ENCODE results near the gene ANKS1B.
"Not testable (repeated sequence)": the region's sequence is repeated elsewhere in the genome, so short reads cannot be mapped to it uniquely, and the experiment has no call there.

The ANKS1B gene

DNA sequence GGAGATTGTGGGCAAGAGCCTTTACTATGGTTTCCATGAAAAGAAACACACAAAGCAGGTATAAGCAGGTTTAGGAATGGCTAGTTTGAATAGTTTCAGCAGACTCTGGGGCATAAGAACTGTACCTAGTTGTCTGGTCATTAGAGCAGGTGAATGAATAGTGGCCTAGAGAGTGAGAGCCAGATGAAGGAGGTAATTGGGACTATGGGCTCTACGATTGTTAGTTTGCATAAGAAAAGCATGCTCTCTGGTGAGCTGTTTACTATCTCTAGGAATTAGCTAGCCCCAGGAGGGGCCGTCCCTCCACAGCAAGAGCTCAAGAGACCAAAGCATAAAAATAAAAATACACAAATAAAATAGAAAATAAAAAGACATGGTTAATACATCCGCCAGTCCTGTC lies 734.6 kb downstream of the ANKS1B start:
- no peak for DNase-seq

DNA sequence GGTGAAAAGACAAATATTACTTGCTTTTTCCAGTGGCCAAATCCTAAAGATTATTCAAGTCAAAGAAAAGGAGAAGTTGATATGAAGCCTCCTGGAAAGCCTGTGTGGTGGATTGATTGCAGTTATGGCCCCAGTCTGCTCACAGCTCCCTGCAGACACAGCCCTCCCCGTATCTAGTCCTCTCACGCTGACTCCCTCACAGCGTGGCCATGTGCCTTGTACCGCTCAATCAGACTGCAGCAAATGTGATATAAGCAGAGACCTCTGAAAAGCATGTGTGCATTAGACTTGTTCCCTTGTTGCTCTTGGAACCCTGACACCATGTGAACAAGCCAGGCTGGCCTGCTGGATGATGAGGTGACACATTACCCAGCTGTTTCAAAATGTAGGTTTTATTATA lies 735.2 kb downstream of the ANKS1B start:
- DNase-seq = no peak

DNA sequence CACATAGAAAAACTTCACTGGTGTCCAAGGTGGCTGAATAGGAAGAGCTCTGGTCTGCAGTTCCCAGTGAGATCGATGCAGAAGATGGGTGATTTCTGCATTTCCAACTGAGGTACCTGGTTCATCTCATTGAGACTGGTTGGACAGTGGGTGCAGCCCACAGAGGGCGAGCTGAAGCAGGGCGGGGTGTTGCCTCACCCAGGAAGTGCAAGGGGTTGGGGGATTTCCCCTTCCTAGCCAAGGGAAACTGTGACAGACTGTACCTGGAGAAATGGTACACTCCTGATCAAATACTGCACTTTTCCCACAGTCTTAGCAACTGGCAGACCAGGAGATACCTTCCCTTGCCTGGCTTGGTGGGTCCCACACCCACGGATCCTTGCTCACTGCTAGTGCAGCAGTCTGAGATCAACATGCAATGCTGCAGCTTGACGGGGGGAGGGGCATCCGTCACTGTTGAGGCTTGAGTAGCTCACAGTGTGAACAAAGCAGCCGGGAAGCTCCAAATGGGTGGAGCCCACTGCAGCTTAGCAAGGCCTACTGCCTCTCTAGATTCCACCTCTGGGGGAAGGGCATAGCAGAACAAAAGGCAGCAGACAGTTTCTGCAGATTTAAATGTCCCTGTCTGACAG lies 746.7 kb downstream of the ANKS1B start:
- not testable (repeated sequence) for DNase-seq

DNA sequence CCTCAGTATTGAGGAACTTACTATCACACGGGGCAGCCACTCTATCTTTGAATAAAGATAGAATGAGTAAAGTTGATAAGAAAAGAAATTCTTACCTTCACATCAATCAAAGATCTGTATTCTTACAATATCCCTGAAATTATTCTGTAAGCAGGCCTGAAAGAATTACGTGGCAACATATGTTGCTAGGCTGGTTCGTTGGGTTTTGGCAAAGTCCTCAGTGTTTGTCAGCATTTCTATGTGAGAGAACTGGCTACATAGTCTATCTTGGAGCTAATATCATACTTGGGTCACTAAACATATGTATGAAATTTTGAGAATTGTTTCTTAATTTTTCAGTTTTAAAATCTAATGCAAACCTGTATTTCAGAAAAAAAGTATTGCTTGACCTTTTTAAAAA lies 749.4 kb downstream of the ANKS1B start:
- DNase-seq = no peak

DNA sequence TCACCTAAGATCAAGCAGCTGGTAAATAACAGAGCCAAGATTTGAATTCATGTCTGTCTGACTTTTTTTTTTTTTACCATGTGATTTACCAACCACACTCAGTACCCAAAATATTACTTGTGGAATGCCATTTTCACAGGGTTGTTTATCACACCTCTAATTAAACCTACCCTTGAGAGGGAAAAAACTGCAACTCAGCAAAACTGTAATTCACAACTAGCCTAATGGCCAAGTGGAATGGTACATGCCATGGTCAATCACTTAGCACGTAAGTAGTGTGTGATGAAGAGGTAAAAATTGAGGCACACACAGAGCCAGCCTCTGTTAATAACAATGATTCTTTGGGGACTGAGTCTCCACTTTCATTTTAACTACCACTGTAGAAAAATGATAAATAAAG lies 750.0 kb downstream of the ANKS1B start:
- DNase-seq = no peak

DNA sequence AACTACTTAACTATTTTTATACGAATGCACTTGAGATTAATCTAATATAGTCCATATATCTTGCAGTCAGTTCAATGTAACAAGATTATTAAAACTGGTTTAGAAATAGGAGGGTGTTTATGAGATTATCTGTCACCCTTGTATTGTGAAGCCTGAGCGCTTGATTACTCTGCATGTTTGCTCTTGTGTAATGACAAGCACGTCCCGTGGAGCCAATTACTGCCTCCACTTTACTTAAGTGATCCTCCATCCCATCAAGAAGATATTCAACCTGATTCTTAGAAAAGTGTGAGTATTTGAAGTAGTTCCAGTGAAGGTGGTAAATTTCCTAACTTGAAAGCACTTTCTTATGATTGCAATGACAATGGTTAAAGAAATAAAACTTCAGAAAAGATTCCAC lies 752.4 kb downstream of the ANKS1B start:
- DNase-seq = no peak

DNA sequence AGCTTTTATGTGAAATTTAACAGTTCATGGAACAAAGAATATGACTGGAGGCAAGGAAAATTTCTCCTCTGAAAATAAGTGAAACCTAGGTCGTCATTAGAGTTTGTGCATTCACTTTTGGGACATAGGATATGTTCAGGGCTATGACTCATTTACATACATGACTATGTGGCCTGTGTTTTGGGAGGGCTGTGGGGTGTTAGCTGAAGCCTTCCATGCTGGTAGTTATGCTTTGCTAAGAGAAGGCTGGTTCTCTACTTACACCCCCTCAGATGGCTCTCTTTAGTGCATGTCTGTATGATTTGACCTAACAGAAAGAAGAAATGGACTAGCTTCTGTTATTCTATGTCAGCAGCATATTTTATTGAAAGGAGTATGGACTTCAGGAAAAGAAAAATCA lies 753.7 kb downstream of the ANKS1B start:
- no peak for DNase-seq

DNA sequence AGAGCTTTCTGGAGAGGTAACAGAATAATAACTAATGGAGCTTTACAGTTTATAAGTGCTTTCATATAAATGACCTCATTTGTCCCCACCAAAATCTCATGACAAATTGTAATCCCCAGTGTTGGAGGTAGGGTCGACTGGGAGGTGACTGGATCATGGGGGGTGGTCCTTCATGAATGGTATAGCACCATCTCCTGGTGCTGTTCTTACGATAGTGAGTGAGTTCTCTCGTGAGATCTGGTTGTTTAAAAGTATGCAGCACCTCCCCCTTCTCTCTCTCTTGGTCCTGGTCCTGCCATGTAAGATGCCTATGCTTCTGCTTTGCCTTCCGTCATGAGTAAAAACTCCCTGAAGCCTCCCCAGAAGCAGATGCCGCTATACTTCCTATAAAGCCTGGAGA lies 760.5 kb downstream of the ANKS1B start:
- DNase-seq = no peak

DNA sequence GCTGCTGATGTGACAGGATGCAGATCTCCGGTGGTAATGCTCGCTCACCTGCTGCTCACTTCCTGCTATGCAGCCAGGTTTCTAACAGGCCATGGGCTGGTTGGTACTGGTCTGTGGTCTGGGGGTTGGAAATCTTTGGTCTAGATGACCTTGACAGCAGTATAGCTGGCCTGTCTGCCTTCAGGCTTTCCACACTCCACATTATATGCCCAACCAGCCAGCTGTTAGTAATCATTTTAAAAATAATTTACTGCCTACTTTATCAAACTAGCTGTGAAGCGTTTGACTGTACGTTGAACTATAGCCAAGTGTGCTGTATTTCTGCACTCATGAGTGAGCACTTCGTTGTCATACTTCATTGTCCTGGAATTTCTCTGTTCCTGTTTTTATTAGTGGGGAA lies 761.2 kb downstream of the ANKS1B start:
- no peak for DNase-seq

DNA sequence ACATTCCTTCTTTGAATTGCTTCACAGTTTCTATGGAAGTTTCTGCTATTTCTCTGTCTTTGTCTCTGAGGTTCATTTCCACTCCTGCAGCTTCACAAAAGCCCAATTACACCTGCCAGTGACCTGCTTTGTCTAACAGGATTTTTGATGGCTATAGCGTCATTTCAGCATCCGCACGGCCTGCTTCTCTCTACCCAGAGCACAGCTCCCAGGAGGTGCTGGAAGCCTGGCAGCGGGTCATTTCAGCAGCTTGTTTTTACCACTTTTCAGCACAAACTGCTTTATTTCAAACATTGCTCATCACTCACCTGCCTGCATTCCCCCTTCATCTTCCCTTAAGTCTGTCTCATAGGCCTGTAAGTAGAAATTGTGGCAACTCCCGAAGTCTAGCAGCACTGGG lies 771.7 kb downstream of the ANKS1B start:
- no peak for DNase-seq

DNA sequence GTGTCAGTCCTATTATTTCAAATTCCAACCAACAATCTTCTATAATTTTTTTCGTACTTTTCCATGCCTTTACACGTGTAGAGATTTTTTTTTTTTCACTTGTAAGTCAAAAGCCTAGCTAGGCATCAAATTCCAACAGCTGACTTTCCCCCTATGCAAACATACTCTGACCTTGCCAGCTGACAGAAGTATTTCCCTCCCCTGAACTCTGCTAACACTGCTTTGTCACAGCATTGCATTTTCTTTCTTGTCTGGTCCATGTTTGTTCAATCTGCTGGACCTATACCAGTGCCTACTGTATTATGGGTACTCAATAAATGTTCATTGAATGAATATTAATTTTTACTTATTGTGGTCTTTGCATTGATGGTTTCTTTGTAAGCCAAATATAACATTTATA lies 772.5 kb downstream of the ANKS1B start:
- no peak for DNase-seq

DNA sequence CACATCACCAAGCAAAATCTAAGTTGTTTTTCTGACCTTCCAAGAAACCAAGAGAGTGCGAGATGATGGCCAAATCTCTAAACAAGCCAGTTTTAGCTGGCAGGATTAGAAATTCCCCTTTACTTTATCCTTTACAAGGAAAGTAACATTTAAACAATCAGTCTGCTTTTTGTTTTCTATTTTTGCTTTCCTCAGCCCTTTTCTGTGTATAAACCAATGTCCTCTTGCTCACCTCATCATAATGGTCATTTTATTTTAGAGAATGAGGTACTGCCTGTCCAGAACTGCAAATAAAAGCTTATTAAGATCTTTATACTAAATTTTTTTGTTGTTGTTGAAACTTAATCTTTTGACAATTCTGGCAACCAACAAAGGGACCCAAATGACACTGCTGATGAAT lies 779.6 kb downstream of the ANKS1B start:
- no peak for DNase-seq

DNA sequence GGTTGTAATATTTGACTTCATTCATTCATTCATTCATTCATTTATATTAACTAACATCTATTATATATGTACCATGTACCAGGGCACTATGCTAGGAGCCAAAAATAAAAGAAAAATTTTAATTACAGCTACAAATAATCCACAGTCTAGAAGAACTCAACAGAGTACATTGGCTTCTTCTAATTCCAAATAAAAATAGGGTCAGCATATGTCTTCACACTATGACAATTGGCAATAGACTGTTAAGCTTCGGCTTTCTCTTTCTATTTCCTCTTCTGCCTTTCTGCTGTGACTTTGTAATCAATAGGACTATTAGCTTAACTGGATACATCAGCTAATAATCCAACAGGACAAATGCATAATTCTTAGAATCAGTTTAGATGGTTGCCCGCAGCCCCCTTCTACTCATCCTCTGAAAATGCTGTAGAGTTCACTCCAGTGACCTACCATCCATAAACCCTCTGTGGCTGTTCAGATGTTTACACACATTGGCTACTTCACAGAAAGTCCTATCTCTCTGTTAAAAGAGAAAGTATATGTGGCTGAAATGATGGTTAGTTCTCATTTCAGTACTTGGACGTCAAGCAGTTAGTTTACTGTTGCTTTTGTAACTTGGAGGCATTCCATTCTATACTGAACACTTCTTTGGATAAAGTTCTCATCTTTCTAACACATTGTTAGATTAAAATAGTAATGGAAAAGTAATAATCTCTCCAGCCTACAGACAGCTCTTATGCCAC lies 782.7 kb downstream of the ANKS1B start:
- DNase-seq = no peak

DNA sequence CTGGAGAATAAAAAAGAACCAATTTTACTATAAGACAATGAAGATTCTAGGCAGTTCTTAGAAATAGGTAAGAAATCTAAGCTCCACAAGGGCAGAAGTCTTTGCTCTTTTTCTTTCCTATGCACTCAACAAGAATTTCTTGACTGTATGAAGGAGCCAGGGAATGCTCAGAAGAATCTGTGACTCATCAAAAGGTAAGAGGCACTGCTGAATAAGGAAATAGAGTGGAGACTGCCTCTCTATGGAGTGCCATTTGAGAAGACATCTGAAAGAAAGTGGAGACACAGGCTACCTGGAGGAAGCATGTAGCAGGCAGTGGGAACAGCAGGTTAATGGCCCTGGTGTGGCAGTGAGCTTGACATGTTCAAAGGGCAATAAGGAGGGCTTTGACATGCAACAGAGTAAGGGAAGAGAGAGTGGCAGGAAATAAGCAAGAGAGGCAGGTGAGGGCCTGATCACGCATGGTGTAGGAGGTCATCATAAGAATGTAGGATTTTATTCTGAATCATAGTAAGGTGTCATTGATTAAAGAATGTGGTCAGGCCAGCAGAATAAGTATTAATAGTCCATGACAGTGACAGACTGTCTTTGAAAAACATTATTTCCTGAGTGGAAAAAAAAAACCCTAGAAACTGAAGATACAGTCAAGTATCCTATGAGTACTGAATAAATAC lies 783.9 kb downstream of the ANKS1B start:
- no peak for DNase-seq

DNA sequence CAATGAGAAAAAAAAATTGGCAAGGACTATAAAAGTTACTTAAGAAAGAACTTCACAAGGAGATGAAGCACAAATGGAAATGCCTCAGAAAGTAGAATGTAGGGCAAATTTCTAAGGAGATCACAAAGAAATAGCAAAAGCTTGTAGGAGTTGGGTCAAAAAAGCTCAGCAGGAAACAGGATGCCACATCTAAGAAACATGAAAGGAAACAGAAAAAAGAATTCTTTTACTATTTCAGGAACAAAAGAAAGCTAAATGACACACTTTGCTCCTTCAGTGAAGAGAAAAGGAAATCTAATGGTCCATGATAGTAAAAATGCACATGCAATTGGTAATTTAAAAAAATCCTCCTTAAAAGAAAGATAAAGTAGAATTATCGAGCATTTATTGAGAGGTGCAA lies 789.3 kb downstream of the ANKS1B start:
- DNase-seq = no peak

DNA sequence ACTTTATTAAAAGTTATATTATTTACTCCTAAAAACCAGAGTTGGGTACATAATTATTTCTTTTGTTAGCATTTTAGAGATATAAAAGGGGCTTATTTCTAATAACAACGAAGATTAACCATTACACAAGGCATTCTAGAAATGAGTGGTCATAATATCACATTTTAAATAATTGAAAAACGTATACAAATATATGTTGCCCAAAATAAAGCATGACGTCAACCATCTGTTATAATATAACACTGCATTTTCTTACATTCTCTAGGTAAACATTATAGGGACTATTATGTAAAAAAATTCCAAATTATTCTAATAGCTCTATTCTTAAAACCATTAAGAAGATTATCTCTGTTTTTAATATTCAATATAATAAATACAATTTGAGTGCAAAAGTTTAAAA lies 792.2 kb downstream of the ANKS1B start:
- DNase-seq = no peak

DNA sequence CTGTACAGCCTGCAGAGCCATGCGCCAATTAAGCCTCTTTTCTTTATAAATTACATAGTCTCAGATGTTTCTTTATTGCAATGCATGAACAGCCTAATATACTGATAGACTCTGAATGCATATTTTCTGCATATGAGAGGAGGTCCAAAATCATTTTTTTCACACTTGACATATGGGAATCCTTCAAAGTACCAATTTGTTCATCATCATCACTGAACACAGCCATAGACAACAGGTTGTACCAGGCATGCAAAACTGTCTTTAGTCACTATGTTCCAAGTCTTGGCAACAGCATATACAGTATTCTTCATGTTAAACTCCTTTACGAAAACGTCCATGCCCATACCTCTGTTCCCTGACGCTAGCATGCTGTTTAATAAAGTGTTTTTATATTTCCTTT lies 807.9 kb downstream of the ANKS1B start:
- no peak for DNase-seq

DNA sequence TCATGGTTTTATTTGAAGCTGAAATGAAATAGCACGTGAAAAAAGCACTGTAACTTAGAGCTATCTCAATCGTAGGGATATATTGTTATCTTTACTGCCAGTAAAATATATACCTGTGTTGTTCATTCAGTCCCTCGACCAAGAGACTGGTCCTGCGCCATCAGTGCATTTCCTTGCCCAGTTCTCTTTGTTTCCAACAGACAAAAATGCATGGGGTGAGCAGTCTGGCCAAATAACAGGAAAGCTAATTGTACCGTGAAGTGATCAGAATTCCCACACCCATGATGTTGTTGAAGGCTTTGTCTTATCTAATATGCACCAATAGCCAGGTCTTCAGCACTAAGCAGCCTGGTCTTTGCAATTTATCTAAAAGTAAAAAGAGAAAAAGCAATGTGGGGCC lies 814.3 kb downstream of the ANKS1B start:
- DNase-seq = no peak

DNA sequence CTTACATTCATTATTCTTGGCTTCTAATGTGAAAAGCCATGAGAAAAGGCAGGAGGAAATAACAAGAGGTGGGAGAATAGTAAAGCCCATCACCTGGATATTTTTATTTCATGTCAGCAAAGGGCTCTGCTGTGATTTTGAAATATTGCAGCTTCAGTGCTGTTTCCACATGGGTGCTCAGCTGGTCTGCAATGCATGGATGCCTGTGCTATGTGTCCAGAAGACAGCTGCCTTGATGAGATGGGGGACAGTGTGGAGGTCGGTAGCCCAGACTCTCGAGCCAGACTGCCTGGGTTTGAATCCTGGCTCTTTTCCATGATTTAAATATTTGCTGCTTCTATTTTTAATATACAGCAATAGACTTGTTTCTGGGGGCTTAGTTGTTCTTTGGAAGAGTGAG lies 814.7 kb downstream of the ANKS1B start:
- DNase-seq = no peak

DNA sequence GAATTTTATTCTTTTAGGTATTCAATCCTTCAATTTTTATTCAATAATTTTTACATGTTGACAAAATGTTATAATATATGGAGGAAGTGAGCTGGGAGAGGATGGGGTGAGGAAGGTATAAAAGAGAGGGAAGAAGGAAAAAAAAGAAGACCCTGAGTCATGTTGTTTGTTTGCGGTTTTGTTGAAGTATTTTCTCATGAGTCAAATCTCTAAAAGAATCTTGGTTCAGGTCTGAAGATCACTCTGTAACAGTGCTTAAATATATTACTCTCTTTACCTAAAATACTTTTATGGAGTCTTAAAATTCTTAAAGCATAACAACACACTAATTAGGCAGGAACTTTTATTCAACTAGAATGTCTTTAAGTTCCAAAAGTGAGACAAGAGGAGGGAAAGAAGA lies 826.8 kb downstream of the ANKS1B start:
- no peak for DNase-seq

DNA sequence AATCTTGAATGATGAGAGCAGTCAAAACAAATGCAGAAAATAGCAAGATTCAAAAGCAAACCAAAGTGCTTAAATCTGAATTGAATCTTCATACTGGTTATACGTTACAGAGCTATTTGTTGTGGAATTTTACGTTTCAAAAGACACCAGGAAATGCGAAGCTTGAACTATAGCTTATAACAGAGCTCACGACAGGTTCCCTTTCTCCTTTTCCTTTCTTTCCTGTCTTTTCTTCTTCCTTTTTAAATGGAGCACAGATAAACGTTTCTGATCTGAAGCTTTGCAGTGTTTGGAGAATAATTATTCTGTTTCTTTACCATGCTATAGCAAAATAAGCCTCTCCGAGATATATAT lies 829.8 kb downstream of the ANKS1B start:
- no peak for DNase-seq

DNA sequence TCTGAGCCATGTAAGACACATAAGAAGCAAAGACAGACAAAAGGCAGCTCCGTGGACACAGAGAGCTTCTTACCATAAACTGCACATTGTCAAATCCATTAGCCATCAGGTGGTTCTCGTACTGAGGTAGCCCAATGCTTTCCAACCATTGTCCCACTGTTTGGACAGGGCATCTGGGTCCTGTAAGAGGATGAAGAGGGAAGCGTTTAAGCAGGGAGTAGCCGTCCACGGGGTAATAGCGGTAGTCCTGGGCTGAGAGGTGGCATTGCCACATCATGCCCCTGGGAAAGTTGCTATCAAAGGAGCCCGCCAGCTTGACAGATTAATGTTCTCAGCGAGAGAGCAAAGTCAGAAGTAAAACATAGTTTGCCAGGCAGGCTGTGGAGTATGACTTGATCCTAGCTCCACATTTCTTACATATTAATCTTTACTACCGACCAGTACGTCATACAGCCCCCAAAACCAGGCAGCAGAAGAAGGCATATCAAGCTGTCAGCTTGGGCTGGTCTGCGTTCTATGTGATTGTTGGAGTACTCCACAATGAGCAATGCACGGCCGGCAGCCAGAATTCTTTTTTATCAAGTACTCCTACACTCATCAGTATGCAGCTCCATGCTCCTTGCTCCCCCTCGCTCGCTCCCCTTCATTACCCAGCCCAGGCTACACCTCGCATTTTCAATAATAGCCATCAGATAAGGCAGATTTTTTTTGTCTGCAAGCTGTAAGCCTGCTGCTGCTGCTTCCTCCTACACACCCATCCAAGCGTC lies 830.3 kb downstream of the ANKS1B start:
- no peak for DNase-seq

DNA sequence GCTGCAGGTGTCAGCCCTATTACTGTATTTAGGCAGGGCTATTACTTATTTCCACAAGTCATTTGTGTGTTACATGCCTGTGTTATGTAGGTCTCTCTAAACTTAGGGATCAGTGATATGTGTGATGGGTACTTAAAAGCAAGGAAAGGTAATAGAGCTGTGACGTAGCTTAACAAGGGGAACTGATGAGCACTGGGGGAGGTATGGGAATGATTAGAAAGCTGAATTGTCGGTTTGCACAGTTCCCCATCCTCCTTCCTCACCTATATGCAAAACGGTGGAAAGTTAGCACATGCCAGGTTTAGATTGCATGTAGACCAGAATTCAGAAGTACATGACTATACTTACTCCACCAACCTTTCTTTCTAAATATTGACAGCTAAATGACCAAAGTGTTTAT lies 831.4 kb downstream of the ANKS1B start:
- no peak for DNase-seq

DNA sequence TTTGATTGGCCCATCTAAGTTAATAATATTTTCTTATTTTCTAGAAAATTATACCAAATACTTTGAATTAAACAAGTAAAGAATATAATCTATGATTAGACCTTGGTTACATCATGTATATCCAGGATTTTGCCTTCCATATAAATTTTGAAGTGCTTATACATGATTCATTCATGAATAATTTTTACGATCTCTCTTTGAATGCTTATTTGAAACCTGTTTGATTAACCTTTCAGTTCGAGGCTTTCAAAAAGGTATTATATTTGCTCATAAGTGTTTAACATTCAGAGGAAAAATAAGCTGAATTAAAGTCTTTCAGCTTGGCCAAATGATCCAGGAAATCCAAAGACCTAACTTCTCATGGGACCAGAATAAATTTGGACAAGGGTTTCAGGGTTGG lies 832.4 kb downstream of the ANKS1B start:
- DNase-seq = no peak

All from Kasumi-1 (cell line).